HG02943 (cell line): ENCODE results near the gene DIAPH3.
"Not testable (repeated sequence)": the region's sequence is repeated elsewhere in the genome, so short reads cannot be mapped to it uniquely, and the experiment has no call there.

Experiments used
- ATAC-seq: cut with Tn5 transposase; IDR thresholded peaks from one replicate; pipeline ENCODE4 v1.9.1; 2021; ENCODE audit warnings: mild to moderate bottlenecking, low read depth, moderate library complexity; ENCODE audit not compliant: unreplicated experiment

The DIAPH3 gene, protein sequence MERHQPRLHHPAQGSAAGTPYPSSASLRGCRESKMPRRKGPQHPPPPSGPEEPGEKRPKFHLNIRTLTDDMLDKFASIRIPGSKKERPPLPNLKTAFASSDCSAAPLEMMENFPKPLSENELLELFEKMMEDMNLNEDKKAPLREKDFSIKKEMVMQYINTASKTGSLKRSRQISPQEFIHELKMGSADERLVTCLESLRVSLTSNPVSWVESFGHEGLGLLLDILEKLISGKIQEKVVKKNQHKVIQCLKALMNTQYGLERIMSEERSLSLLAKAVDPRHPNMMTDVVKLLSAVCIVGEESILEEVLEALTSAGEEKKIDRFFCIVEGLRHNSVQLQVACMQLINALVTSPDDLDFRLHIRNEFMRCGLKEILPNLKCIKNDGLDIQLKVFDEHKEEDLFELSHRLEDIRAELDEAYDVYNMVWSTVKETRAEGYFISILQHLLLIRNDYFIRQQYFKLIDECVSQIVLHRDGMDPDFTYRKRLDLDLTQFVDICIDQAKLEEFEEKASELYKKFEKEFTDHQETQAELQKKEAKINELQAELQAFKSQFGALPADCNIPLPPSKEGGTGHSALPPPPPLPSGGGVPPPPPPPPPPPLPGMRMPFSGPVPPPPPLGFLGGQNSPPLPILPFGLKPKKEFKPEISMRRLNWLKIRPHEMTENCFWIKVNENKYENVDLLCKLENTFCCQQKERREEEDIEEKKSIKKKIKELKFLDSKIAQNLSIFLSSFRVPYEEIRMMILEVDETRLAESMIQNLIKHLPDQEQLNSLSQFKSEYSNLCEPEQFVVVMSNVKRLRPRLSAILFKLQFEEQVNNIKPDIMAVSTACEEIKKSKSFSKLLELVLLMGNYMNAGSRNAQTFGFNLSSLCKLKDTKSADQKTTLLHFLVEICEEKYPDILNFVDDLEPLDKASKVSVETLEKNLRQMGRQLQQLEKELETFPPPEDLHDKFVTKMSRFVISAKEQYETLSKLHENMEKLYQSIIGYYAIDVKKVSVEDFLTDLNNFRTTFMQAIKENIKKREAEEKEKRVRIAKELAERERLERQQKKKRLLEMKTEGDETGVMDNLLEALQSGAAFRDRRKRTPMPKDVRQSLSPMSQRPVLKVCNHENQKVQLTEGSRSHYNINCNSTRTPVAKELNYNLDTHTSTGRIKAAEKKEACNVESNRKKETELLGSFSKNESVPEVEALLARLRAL

DNA sequence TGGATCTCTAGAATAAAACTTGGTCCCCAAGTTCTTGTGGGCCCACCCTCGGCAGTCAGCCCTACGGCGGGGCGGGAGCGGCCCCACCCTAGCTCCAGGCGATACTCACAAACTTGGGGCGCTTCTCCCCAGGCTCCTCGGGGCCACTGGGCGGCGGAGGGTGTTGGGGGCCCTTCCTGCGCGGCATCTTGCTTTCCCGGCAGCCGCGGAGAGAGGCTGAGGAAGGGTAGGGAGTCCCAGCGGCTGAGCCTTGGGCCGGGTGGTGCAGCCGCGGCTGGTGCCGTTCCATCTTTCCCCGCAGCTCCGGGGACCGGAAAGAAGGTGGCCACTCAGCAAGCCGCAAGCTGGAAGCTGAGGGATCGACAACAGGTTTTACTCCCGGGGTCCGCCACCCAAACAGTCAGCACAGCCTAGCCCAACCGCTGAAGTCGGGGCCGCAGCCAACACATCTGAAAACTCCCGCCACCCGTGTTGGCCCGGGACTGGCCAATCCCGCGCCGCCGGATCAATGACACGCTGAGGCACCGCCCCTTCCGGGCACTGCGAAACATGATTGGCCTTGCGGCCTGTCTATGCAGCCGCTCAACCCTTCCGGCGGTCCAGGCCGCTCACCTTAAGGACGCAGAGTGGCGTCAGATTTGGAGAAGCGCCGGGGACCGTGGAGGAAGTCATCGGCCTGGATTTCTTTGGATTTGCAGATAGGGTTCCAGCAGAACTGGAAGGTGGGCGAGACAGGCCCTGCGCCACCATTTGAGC is at the start of gene DIAPH3:
DIAPH3 (minus strand) TSS at position 451 of the 756 bp plus-strand sequence; CDS start at position 289, 162 bp downstream.
- peak; percentile 100 for ATAC-seq

DNA sequence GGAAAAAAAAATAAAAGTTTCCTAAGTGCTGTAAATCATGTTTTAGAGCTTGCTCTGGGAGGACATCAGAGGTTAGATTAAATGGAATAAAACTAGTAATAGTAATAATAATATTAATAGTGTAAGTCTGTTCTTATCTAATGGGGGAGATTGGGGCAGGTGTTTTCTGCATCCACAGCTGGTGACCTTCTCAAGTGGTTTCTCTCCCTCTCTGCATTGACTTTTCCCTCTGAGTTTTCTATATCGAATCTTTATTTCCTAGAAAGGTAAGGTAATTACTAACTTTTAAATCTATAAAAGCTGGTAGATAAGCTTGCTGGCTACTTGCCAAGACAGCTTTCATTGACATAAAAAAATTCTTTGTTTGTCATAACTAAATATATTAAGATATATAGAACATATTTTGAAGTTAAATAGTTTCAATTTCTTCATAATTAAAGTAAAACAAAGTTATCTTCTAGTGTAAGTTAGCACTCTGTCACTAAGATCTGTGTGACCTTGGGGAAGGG is 49.6 kb upstream of the DIAPH3 start:
- ATAC-seq, result no peak

DNA sequence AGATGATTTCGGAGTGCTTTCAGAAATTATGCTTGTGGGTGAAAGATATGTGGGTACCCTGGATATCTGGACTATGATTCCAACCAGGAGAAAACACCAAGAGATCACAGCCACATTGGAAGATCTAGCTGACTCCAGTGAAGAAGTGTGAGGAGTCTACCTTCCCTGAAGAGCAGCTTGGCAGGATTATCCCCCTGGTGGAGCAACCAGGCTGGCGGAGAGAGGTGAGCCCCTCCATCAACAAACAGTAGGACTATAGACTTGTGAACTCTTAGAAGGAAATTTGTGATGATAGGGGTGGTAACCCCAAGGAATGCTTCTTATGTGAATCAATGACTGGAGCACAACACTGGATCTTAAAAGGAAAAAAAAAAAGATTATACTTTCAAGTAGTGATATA is 47.8 kb upstream of the DIAPH3 start:
- ATAC-seq, result no peak

DNA sequence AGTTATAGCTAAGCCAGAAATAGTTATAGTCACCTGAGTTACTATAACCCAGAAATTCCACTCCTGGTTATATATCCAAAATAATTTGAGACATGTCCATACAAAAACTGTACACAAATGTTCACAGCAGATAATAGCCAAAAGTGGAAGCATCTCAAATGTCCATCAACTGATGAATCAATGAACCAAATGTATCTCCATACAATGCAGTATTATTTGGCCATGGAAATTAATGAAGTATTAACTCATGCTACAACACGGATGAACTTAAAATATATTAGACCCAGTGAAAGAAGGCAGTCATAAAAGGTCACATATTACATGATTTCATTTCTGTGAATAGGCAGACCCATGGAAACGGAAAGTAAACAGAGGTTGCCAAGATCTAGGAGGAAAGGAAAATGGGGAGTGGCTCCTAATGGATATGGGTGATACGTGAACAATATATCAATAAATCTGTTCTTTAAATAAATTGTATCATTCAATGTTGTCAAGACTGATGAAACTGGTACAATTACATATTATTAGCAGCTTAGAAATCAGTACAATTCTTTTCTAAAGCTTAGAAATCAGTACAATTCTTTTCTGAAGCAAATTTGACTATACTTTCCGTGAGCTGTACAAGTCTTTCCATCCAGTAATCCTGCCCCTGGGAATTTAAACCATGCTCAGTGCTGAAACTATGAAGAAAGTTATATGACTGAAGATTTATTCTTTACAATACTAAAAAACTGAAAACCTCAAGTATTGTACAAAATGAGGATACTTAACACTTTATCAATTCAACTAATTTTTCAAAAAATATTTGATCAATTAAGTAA is 47.0 kb upstream of the DIAPH3 start:
- ATAC-seq, result no peak

DNA sequence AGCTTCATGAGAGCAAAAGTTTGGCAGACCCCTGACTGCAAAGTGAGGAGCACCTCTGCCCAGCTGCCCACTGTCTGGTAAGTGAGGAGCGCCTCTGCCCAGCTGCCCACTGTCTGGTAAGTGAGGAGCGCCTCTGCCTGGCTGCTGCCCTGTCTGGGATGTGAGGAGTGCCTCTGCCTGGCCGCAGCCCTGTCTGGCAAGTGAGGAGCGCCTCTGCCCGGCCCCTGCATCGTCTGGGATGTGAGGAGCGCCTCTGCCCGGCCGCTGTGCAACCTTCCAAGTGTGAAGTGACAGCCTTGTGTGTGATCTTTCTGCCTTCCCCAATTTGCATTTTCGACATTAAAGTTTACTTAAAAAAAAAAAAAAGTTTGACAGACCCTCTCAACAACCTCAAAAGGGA is 41.8 kb upstream of the DIAPH3 start:
- ATAC-seq, result not testable (repeated sequence)

DNA sequence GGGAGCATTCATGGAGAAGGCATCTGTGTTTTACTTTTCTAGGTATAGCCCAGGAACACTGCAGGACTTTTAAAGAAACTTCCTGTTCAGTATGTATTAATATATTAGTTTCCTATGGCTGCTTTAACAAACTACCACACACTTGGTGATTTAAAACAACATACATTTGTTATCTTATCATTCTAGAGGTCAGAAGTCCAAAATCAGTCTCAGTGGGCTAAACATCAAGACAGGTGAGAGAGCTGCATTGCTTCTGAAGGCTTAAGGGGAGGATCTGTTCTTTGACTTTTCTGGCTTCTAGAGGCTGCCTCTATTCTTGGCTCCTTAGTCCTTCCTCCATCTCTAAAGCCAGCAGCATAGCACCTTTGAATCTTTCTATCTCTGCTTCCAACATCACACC is 37.6 kb upstream of the DIAPH3 start:
- no peak for ATAC-seq

DNA sequence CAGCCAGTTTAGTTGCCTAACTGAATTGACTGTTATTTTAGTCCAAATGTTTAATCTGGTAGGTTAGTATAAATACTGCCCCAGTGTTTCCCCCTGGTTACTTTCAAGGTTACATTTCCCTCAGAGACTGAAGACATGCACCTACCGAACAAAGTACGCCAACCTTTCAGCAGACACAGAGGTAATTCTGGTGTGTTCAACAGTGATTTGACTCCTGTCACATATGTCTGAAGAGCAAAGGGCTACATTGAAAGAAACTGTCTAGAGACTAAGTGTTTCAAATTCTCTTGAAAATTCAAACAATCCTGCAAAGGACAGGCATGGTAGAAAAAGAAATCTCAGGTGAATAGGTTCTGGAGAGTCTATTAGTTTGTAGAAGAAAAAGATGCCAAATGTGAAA is 32.2 kb upstream of the DIAPH3 start:
- not testable (repeated sequence) for ATAC-seq

DNA sequence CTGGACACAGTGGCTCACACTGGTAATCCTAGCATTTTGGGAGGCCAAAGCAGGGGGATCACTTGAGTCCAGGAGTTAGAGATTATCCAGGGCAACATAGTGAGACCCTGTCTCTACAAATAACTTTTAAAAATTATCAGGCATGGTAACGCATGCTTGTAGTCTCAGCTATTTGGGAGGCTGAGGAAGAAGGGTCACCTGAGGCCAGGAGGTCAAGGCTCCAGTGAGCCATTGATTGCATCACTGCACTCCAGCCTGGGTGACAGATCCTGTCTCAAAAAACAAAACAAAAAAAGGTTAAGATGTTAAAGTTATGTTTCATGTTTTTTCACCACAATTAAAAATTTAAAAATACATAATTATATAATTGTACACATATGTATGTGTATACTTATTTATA is 19.2 kb upstream of the DIAPH3 start:
- no peak for ATAC-seq

DNA sequence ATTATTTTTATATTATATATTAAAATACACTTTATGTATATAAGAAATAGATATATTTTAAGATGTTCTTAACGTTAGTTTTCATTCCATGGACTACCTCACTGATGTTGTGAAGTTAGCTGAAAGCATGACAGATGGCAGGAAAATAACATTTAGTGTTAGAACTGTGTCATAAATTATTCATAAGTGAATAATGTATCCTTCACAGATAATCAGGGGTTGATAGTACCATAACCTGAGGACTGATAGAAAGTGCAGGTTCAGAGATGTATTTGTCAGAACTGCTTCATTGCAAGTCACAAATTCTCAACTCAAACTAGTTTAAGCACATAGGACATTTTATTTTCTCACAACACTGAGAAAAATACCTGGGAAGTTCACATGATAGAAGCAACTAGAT is 14.6 kb upstream of the DIAPH3 start:
- ATAC-seq, result no peak

DNA sequence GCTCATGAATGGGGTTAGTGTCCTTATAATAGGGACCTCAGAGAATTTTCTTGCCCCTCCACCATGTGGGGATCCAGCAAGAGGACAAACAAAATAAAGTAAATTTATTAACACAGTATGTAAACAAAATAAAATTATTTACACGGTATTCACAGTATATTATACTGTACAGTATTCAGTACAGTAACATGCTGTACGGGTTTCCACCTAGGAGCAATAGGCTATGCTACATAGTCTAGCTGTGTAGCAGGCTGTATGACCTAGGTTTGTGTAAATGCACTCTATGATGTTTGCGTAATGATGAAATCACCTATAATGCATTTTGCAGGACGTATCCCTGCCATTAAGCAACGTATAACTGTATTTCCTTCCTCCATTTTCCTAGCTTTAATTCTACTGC is 11.8 kb upstream of the DIAPH3 start:
- ATAC-seq, result no peak

DNA sequence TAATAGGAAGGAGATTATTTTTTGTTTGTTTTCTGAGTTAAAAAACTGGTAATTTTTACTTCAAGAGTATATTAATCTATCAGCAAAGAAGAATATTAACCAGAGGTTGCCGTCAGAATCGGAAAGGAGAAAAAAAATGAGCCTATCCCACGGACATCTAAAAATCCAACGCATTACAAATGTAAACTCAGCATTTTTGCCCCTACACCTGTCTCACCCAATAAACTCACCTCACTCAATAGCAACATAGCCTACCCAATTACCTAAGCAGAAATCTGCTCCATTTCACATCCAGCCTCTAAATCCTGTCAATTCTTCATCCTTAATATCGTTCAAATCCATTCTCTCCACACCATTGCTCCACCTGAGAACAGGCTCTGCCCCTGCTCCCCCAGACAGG is 10.4 kb upstream of the DIAPH3 start:
- ATAC-seq, result no peak

DNA sequence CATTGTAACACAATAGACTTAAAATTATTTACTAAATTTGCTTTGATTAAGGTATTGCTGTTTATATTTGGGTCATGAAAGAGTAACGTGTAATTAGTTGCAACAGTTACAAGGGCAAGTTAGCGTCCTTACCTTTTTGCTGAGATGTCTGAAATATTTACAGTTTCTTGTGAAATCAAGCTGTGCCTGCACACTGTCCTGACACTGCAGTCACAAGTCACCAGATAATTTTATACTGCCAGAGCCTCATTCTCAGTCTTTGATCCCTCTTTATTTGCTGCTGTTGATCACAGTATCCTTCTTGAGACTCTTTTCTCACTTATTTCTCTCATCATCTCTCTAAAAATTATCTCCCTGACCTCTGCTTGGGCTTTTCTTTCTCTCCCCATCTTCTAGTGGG is 8.4 kb upstream of the DIAPH3 start:
- ATAC-seq, result no peak

DNA sequence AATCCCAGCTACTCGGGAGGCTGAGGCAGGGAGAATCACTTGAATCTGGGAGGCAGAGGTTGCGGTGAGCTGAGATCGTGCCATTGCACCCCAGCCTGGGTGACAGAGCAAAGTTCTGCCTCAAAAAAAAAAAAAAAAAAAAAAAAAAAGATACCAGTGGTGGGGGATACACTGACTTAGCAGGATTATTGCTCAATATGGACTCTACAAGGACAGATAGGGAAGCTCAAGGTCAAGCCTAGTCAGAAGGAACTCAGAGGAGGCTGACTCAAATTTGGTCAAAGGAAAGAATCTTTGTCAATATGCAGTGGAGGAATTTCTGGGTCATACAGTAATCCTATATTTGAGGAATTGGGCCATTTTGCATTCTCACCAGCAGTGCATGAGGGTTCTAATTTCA is 6.7 kb upstream of the DIAPH3 start:
- no peak for ATAC-seq

DNA sequence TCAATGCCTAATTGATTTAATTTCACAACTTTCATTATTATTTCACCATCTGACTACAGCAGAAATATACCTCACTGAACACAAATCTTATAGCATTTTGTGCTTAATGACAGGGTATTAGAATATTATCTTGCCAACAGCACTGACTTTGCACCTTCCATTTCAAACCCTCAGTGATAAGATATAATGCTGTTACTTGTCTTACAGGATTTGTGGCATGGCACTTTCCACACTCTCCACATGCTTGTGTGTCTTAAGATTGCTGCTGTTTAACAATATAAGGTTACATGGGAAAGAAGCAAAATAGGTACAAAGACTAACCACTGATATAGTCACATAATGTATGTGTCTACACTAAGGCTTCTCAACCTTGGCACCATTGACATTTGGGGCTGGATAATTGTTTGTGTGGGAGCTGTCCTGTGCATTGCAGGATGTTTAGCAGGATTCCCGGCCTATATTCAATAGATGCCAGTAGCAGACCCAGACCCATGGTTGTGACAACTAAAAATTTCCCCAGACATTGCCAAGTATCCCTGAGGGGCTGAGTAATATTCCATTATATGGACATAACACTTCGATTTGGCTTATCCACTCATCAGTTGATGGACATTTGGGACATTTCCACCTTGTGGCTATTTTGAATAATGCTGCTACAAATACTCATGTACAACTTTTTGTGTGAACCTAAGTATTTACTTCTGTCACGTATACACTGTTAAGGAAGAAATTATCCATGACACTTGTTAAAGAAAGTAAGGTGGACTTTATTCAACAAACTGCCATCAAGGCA is 5.7 kb upstream of the DIAPH3 start:
- ATAC-seq, result no peak

DNA sequence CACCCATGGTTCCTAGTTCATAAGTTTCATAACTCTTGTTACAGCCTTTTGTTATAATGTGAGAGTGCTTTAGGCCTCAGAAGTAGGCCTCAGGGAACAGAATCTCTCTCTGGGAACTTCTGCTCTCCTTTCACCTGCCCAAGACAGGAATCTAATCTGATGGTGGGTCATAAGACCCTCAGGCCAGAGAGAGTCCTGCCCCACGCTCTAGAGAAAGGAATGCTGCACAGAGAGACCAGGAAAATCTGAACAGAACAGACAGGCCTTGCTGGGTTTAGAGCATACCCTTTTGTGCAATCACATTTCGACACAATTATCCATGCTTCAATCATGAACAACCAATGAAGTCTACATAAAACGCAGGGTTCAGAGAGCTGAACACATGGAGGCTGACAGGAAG is 3.4 kb upstream of the DIAPH3 start:
- no peak for ATAC-seq

DNA sequence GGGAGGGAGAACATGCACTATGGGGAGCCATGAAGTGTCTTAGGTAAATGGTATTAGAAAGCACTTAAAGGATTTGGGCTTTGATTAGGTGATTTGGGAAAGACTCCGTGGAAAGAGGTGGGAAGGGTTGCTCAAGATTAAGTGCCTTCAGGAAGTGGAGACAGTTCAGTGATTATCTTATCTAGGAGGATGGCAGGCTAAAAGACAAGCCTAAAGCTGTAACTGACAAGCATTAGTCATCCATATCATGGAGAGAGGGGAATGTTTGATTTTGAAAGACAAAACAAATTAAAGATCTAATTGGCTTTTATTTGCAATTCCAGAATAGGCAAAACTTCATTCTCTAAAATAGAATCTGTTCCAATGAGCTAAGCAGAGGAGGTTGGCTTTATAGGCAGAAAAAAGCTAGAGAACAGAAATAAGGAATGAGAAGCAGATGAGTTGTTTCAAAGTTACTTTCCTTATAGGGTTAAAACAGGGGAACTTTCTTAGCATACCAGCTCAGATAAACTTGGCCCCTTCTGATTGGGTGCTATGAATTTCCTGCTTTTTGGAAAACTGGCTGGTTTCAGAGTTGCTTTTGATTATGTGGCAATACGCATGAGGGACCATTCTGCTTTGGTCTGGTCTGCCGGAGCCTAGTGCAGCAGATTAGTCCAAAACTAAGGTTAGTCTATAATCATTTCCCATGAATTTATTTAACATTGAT is 1.8 kb upstream of the DIAPH3 start:
- ATAC-seq, result no peak

DNA sequence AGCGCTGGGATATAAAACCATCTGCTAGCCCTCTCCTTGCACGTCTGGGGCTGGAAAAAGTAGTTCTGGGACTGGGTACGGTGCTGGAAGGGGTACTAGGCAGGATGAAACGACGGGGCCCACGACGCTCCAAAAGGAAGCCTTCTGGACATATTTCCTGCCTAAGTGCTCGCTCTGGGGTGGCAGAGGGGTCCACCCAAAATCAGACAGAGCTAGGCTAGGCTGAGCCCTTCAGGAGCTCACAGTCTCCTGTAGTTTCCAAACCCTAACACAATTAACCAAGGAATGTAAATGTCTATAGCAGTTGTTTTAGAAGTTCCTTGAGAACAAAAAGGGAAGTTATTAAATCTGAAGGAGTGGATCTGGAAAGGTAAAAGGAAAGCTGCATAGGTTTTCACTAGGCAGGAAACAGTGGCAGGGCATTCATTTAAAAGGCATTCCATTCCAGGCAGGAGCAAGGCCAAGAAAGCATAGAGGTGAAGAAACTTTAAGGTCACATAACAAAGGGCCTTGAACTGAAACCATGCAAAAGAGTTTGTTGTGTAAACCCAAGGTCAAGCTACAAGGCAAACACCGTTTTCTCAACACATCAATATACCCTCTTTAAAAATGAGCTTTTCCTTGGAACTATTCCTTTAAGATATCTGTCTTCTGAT is 634 bp upstream of the DIAPH3 start:
- peak; percentile 22 for ATAC-seq
